Vagina (tissue), 1 donor: ENCODE data around the gene DENND6A. TPM values are rescaled to one million over a fixed set of nuclear protein-coding genes. Genes with fewer than 3 reads are reported as not detected.

ENCODE experiments used
- small RNA-seq: library from RNA; depleted of rRNA; stranded (forward); fragments of <200 nt; gene quantifications from one replicate; pipeline ENCODE3, GENCODE V24; 2016
- total RNA-seq: library from RNA; depleted of rRNA; stranded (reverse); fragments of >200 nt; gene quantifications from one replicate; pipeline ENCODE4 v1.2.3, GENCODE V29; 2016

Gene DENND6A
- total RNA-seq, 1 donor from 2014 or later = 24.8 TPM

Small RNA genes lying within 50 kb of the gene (small RNA-seq; reads per million reads assigned to genes)
- gene RNU6ATAC26P = not detected

Other genes with a start within 250 kb of the DENND6A start
- 0.25 TPM for gene DNAH12, start 148.7 kb downstream of the DENND6A start, total RNA-seq
- 12.0 TPM for gene PDE12, start 136.8 kb downstream of the DENND6A start, total RNA-seq
- gene ARF4, start 95.7 kb downstream of the DENND6A start, total RNA-seq = 69.0 TPM
- gene SLMAP, start 63.2 kb upstream of the DENND6A start, total RNA-seq = 102 TPM